ENCODE measurements around the gene SUN5. TPM values are rescaled to one million over a fixed set of nuclear protein-coding genes. Genes with fewer than 3 reads are reported as not detected.

Gene SUN5
- polyA plus RNA-seq, 4 donors, result not detected

DNA sequence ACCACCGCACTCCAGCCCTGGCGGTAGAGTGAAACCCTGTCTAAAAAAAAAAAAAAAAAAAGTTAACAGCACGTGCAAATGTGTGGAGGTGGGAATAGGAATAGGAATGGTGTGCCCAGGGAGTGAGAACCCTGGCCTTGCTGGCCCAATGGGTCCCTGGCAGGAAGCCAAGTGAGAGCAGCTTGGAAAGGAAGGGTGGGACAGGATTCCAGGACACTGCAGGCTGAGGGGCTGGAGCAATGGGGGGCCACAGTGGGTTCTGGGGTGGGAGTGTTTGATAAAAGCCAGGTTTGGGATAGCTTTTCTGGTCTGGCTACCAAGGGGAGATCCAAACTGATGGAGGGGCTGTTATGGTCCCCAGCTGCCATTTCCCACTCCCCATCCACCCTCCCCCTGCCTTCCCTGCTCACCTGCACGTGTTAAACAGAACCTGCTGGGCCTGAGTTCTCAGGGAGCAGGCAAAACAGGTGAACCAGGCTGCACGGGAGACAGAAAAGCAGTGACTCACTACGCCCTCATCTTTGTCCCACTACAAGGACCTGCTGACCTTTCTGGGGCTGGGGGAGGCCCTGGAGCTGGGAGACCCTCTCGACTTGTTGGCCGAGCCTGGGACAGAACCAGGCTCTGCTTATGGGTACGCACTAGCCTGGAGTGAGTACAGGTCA, 3.3 kb downstream of the SUN5 start:
- no peak for DNase-seq (ENCODE audit: low read depth in 4 of 4, low spot score in 3 of 4)

- no peak for DNase-seq (ENCODE audit: low read depth in 4 of 4, low spot score in 3 of 4)
These were observed 4.5 kb downstream of the SUN5 start for GRCh38 chr20:32999603-33000250.

DNA sequence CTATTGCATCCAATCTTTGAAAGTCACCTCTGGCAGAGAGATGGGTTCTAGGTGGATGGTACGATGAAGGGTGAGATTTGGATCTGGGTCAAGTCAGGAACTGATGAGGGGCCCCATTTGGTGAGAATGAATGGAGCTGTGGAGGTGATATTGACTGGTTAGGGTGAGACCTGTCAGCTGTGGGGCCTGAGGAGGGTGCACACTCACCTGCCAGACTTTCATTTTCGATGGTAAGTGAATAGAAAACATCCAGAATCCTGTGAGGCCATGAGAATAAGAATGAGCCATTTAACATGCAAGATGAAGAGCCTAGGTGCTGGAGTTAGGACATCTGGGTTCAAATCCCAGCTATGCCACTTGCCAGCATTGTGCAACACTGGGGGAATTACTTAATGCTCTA, 6.8 kb downstream of the SUN5 start:
- no peak for DNase-seq (ENCODE audit: low read depth in 4 of 4, low spot score in 3 of 4)

GRCh38 chr20:32995802-32996201, 8.4 kb downstream of the SUN5 start:
- no peak for DNase-seq (ENCODE audit: low read depth in 4 of 4, low spot score in 3 of 4)

GRCh38 chr20:32993496-32994050, 10.7 kb downstream of the SUN5 start:
- DNase-seq (ENCODE audit: low read depth in 4 of 4, low spot score in 3 of 4), result no peak

DNA sequence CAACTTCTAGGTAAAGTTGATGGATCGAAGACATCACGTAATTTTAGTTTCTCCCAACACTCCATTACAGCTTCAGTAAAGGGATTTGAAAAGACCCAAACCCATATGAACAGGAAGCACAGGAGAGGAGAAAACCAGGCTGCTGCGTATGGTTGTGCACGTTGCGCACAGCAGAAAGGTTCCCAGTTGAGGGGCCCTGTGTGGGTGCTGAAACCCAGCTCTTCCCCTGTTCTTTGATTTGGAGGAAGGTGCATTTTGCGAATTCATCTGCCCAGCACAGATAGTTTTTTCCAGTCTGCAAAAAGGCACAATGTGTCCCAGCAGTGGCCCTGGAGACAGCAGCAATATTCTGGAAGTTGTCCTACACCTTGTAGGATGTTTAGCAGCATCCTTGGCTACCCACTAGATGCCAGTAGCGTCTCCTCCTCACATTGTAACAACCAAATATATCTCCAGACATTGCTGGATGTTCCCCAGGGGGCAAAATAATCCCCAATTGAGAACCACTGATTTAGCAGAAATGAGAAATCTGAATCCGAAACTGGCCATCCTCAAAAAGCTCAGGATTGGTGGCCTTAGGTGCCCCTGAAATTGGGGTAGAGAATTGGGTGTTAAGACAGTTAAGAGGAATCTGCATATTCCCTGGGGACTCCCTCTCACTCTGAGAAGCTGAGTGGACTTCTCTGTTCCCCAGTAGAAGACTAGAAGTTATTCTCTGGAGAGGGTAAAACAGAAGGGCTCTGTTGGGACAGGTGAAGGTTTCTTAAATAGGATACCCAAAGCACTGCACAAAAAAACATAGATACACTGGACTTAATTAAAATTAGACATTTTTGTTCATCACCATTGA, 12.2 kb downstream of the SUN5 start:
- DNase-seq (ENCODE audit: low read depth in 4 of 4, low spot score in 3 of 4), result no peak

DNA sequence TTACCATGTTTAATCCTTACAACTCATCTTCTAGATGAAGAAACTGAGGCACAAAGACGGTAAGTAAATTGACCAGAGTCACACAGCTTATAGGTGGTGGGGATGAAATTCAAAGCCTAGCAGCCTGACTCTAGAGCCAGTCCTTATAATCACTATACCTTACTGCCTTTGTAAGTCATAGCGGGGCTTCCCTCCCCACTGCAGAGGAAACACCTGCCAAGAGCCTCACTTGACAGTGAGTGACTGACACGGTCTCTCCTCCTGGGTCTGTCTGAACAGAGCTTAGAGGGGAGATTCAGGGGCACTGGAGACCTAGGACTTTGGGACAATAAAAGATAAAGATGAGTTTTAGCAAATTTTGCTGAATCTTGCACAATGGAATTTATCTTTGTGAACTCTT, 12.8 kb downstream of the SUN5 start:
- DNase-seq (ENCODE audit: low read depth in 4 of 4, low spot score in 3 of 4), result no peak

DNA sequence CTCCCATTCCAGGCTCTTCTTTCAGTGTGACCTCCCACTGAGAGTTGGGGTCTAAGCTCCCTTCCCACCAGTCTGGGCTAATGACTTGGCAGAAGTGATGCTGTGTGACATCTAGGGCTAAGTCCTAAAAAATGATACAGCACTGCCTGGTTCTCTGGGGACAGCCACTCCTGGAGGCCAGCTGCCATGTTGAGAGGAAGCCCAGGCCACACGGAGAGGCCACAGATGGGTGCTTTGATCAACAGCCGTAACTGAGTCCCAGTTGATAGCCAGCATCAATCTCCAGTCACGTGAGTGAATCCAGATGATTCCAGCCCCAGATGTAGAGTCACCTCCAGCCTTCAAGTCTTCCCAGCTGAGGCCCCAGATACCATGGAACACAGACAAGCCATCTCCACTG, 13.8 kb downstream of the SUN5 start:
- DNase-seq (ENCODE audit: low read depth in 4 of 4, low spot score in 3 of 4), result no peak

DNA sequence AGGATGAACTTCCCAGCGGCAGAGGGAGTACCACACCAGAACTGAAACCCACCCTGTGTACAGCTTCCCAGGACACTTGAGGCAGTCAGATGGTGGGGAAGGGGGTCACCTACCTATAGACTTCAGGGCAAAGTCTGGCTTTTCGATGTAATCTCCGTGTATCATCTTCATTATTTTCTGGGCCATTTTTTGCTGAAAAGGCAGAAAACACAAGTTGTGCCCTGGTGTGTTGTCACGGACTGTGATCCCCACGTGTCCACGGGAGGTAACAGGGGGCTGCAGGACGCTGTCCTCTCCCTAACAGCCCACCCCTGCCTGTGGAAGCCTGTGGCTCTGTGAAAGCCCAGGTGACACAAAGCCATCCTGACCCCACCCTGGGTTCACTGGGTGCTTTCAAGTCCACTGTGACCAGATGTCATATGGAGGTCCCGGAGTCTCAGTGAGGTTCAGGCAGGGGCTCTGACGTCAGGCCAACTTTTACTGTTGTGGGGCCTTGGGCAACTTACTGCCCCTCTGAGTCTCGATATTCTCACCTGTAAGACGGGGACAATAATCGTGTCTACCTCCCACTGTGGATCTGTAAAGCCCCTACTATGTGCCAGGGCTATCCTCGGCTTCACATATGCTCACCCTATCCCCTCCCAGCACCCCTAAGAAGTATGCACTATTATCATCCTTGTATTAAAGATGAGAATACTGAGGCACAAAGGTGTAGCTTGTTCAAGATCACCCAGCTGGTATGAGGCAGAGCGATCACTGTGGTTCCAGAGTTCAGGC, 14.5 kb downstream of the SUN5 start:
- no peak for DNase-seq (ENCODE audit: low read depth in 4 of 4, low spot score in 3 of 4)

GRCh38 chr20:32988008-32988407, 16.2 kb downstream of the SUN5 start:
- DNase-seq (ENCODE audit: low read depth in 4 of 4, low spot score in 3 of 4), result no peak

DNA sequence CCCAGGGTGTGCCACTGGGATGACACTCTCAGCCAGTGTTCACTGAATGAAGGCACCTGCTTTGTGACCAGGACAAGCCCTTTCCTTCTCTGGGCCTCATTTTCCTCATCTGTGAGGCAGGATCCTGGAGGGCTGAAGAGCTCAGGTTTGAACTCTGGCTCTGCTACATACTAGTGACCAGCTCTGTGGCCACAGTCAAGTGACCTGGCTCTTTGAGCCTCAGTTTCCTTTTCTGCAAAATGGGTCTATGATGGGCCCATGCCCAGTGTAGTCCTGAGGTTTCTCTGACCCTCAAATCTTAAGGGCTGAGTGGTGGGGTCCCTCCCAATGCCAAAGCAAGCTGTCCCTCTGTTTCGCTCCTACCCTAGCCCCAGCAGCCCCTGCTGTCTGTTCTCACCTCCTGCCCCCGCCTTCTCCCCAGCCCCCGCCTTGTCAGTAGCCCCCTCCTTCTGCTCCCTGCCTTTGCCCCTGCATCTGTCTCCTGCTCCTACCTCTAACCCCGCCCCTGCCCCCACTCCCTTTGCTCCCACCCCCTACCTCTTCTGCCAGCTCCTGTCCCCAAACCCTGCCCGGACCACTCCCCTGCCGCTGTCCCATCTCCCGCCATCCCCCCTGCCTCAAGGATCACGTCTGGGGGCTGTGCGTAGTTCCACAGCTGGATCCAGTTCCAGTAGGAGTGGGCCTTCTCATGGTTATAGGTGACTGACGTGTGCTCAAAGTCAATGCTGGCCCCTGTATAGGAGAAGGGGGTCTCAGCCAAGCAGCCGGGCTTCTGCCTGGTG, 17.0 kb downstream of the SUN5 start:
- DNase-seq (ENCODE audit: low read depth in 4 of 4, low spot score in 3 of 4), result no peak

GRCh38 chr20:32986331-32986966, 17.8 kb downstream of the SUN5 start:
- no peak for DNase-seq (ENCODE audit: low read depth in 4 of 4, low spot score in 3 of 4)

DNA sequence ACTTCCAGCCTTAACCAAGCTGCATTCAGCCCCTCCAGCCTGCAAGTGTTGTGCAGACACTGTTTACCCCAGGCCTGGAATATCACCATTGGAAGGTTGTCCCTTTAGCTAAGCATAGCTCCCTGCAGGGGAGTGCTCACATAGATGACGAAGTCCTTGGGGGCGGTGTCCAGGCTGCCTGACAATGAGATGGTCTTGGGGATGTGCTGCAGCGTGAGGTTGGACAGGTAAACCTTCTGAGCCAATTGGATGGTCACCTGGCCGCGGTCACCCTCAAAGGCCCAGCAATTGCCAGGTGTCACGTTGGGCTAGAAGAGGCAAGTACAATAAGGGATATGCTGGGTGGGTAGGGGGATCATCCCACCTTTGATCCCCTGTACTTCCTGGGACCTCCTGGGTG, 18.6 kb downstream of the SUN5 start:
- no peak for DNase-seq (ENCODE audit: low read depth in 4 of 4, low spot score in 3 of 4)

GRCh38 chr20:32984631-32985354, 19.4 kb downstream of the SUN5 start:
- no peak for DNase-seq (ENCODE audit: low read depth in 4 of 4, low spot score in 3 of 4)

- no peak for DNase-seq (ENCODE audit: low read depth in 4 of 4, low spot score in 3 of 4)
These were observed 20.0 kb downstream of the SUN5 start for GRCh38 chr20:32984196-32984595.

GRCh38 chr20:32983459-32984112, 20.6 kb downstream of the SUN5 start:
- DNase-seq (ENCODE audit: low read depth in 4 of 4, low spot score in 3 of 4), result no peak

- peak in 3 of 4 donors; percentile 10 to 31 (median 12) for DNase-seq (ENCODE audit: low read depth in 4 of 4, low spot score in 3 of 4)
These were observed 21.4 kb downstream of the SUN5 start for GRCh38 chr20:32982617-32983458.

Data from right renal pelvis (tissue), 4 donors.